ENCODE measurements around the gene SCAF8.
A peak's percentile ranks its signal among the peaks of the same experiment; 100 is the strongest.
"Not testable (repeated sequence)": the region's sequence is repeated elsewhere in the genome, so short reads cannot be mapped to it uniquely, and the experiment has no call there.

SCAF8 gene, protein sequence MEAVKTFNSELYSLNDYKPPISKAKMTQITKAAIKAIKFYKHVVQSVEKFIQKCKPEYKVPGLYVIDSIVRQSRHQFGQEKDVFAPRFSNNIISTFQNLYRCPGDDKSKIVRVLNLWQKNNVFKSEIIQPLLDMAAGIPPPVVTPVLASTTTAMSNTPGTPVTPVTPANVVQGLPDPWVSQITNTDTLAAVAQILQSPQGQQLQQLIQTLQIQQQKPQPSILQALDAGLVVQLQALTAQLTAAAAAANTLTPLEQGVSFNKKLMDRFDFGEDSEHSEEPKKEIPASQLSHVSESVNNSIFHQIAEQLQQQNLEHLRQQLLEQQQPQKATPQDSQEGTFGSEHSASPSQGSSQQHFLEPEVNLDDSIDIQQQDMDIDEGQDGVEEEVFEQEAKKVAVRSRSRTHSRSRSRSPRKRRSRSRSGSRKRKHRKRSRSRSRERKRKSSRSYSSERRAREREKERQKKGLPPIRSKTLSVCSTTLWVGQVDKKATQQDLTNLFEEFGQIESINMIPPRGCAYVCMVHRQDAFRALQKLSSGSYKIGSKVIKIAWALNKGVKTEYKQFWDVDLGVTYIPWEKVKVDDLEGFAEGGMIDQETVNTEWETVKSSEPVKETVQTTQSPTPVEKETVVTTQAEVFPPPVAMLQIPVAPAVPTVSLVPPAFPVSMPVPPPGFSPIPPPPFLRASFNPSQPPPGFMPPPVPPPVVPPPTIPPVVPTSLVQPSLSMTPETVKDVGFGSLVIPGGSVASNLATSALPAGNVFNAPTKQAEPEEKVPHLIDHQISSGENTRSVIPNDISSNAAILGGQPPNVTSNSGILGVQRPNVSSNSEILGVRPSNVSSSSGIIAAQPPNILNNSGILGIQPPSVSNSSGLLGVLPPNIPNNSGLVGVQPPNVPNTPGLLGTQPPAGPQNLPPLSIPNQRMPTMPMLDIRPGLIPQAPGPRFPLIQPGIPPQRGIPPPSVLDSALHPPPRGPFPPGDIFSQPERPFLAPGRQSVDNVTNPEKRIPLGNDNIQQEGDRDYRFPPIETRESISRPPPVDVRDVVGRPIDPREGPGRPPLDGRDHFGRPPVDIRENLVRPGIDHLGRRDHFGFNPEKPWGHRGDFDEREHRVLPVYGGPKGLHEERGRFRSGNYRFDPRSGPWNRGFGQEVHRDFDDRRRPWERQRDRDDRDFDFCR (N-terminal part only)

GRCh38 chr6:154733183-154733625 is at the start of gene SCAF8:
Gene SCAF8, plus strand, starts transcription at chr6:154733416. Its CDS starts 485 bp downstream, at chr6:154733901.
- DNase-seq, result peak; percentile 79

DNA sequence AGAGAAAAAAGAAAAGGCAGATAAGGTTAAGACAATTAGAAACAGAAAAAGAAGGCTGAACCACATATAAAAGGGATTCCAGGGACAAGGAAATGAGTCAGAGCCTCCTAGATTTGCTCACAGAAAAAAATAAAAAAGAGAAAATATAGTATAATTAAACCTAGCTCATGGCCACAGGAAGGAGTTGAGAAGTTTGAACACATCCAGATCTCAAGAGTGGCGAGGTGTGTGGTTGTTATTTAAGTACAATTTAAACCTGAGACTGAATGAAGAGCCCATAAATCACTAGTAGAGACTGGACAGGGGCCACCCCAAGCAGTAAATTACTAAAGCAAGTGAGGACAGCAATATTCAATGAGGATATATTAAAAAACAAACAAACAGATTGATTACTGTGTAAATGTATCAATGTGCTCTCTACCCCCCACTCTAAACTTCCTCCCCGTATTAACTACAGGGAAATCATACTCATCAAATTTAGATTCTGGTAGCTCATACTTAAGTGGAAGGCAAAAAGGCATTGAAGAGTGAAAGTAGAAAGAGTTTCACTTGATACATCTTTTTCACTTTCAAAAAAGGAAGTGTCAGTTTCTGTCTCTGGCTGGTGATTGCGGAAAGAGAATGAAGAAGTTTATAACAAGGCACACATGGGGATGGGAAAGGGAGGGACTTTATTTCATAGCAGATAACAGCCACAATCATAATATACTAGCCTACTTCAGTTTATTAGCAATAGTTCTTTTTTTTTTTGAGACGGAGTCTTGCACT is 49.3 kb upstream of the SCAF8 start:
- DNase-seq, result peak; percentile 36

GRCh38 chr6:154686162-154686561 is 47.1 kb upstream of the SCAF8 start:
- no peak for DNase-seq

DNA sequence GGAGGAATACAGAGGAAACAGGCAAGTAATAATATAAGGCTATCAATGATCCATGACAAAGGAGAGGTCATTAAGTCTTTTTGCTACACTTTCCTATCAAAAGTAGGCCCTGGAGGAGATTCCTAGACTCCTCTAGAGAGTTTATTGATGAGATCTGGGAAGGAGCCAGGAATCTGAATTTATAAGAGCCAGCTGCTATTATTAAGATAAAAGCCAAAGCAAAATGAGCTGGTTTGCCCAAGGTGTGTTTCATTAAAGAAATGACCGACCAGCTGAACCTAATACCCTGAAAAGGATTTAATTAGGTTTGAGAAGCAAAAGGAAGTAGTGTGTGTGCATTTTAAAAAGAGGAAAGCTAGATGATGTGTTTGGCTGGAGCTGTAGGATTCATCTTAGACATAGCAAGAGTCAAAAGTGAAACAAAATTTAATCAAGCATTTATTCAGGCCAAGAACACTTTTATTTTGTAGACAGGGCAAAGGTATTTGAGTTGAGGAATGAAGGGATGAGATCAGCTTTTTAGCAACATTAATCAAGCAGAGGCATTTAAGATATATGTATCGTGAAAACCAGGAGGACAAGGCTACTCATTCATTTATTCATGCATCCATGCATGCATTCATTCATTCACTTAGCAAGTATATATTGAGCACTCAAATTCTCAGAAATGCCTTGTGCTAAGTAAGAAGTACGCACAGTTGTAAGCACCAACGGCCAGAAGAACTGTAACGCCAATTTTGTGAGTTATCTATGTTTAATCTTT is 43.5 kb upstream of the SCAF8 start:
- DNase-seq, result no peak

GRCh38 chr6:154690857-154691256 is 42.4 kb upstream of the SCAF8 start:
- DNase-seq, result no peak

DNA sequence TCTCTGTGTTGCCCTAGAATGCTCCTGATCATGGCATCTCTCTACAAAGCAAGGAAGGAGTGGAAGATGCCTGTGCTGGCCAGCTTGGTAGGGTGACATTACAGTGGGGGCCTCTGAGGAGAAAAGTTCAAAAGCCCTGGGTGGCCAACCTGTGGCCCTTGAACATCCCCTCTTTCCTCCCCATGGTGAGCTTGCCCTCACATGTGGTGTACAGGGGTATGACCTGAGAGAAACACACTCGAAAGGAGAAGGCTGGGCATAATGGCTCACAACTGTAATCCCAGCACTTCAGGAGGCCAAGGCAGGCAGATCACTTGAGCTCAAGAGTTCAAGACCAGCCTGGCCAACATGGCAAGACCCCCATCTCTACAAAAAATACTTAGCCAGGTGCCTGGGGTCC is 36.6 kb upstream of the SCAF8 start:
- DNase-seq, result no peak

GRCh38 chr6:154703124-154703523 is 30.1 kb upstream of the SCAF8 start:
- DNase-seq, result no peak

- DNase-seq, result peak; percentile 18
Measured at GRCh38 chr6:154705471-154706113, 27.6 kb upstream of the SCAF8 start.

- DNase-seq, result no peak
Measured at GRCh38 chr6:154706389-154706788, 26.8 kb upstream of the SCAF8 start.

- no peak for DNase-seq
Measured at GRCh38 chr6:154709621-154710020, 23.6 kb upstream of the SCAF8 start.

GRCh38 chr6:154710689-154711088 is 22.5 kb upstream of the SCAF8 start:
- no peak for DNase-seq

DNA sequence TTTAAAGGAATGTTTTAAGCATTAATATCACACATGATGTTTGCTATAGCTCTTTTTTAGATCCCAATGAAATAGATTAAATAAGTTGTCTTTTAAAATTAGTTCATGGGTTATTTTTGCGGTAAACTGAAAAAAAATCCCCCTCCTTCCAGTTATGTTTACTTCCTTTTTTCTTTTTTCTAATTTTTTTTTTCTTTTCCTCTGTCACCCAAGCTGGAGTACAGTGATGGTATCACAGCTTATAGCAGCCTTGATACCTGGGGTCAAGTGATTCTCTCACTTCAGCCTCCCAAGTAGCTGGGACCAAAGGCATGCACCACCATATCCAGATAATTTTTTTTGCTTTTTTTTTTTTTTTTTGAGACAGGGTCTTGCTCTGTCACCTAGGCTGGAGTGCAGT is 17.8 kb upstream of the SCAF8 start:
- DNase-seq, result no peak

- DNase-seq, result not testable (repeated sequence)
Measured at GRCh38 chr6:154716350-154716749, 16.9 kb upstream of the SCAF8 start.

DNA sequence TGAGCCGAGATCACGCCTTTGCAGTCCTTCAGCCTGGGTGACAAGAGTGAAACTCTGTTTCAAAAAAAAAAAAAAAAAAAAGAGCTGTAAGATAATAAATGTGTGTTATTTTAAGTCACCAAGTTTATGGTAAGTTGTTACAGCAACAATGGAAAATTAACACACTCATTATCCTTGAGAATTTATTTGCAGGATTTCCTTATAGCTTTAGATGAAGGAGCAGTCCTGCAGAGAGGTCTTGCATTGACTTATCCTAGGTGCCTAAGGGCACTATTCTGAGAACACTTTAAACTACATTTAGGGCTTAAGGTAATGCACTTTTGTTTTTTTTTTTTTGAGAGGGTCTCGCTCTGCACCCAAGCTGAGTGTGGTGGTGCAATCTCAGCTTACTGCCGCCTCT is 13.8 kb upstream of the SCAF8 start:
- no peak for DNase-seq

DNA sequence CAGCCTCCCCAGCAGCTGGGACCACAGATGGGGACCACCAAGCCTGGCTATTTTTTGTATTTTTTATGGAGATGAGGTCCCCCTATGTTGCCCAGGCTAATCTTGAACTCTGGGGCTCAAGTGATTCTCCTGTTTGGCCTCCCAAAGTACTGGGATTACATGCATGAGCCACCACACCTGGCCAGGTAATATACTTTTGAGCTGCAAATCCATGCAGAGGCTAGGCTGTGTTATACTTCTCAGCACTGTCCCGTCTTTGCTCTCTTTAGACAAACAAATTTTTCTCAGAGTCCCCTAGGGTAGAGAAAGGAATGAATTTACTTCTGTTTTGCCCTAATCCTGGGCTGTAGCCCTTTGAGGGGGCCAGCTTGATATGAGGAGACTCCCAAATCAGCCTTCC is 13.4 kb upstream of the SCAF8 start:
- no peak for DNase-seq

DNA sequence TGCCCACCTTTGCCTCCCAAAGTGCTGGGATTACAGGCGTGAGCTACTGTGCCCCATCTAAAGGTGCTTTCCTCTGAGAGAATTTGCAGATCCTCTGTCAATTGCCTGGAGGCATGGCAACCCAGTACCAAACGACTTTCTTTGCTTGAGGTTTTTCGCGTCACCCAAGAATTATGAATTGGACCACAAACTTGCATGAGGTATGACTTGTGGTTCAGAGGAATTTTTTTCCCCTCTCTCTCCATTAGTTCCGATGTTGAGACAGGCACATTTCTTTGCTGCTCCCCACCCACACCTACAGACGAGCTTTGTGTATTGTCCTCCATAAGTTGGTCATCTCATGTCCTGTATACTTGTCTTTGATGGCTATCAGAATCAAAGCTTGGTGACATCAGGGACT is 11.8 kb upstream of the SCAF8 start:
- no peak for DNase-seq

DNA sequence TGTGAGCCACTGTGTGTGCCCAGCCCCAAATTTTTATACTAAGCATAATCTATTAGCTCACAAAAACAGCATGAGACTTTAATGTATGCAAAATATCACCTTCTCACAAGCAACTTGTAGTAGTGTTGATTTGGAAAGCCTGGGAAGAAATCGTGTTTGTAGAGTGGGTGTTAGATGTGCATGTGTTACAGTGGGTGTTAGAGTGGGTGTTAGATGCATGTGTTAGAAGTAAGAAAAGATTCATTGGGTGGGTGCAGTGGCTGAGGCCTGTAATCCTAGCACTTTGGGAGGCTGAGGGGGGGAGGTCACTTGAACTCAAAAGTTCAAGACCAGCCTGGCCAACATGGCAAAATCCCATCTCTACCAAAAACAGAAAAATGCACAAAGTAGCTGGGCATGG is 6.3 kb upstream of the SCAF8 start:
- no peak for DNase-seq

DNA sequence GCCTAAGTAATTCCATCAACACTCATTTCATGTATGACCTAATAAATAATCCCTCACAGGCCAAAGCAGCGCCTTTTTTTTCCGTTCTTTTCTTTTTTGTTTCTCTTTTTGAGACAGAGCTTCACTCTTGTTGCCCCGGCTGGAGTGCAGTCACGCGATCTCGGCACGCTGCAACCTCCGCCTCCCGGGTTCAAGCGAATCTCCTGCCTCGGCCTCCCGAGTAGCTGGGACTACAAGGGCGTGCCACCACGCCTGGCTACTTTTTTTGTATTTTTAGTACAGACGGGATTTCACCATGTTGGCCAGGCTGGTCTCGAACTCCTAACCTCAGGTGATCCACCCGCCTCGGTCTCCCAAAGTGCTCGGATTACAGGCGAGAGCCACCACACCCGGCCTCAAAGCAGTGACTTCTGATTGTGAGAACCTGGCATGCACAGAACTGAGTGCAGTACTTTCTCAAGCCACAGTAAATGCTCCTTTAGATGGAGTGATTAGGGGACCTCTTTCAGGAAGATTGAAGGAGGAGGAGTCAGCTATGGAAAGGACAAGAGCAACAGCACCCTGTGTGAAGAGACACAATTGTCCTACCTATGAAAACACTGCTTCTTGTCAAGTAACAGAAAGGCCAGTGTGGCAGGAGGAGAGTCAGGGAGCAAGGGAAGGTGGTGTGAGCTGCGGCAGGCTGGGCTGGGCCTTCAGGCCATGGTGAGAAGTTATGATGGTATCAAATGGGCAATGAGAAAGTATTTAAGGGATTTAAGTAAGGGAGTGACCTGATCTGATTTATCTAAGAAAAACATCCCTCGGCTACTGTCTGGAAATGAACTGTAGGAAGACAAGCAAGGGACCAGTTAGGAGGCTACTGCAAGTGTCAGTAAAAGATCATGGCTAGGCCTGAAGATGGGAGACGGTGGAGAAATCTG is 1.7 kb upstream of the SCAF8 start:
- peak; percentile 43 for DNase-seq

DNA sequence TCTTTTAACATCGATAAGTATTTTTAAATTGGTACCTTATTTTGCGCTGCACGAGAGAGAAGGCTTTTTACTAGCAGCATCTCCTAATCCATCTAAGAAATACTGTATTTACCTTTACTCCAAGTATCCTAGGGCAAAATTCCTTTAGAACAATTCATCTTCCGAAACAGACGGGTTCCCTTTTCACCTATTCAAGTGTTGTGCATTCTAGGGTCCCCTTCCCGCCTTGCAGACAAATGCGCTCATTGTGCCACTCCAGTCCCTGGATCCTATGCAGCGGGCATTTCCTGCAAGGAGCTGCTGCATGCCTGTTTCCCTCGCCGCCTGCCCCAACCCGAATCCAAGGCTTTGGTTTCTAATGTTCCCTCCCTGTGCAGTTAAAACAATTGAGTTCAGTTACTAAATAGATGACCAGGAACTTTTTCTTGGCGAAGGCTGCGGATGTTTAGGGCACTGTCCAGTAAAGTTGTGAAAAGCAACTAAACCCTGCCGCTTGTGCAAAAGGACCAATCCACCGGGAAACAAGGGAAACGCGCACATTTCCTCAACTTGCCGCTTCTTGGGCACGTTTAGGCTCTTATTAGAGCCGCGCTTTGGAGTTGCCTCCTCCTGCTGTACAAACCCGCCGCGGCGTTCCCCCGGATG is 556 bp upstream of the SCAF8 start:
- DNase-seq, result peak; percentile 62
